Renal cortex interstitium (tissue), 15 donors: Measurements from ENCODE around the gene C15orf62. TPM values are rescaled to one million over a fixed set of nuclear protein-coding genes. Genes with fewer than 3 reads are reported as not detected.

Experiments used
- DNase-seq, 11 donors: peaks; one replicate each; pipeline ENCODE4 v3.0.0-alpha.2; 2013; ENCODE audit warnings: low read depth in 9 of 11, low spot score in 4 of 11; ENCODE audit errors: extremely low read depth in 1 of 11
- long read RNA-seq, 16 experiments: transcript quantifications; one replicate each; lab custom pipeline, GENCODE V29; 2026
- polyA plus RNA-seq, 3 donors: library from polyadenylated mRNA; unstranded; fragments of 120-200 nt; gene quantifications; one replicate each; pipeline ENCODE4 v1.2.1, GENCODE V29; 2013; ENCODE audit not compliant: insufficient read length in 3 of 3

C15orf62 gene, protein sequence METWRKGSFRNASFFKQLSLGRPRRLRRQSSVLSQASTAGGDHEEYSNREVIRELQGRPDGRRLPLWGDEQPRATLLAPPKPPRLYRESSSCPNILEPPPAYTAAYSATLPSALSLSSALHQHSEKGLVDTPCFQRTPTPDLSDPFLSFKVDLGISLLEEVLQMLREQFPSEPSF
- 1 to 10 TPM; 2.1 to 5.2 (median 3.1) TPM for polyA plus RNA-seq
- long read RNA-seq, donor 1, partial matches to known transcripts: 0 of 2 reads
- long read RNA-seq, donor 1, other reads (novel, unspliced or antisense): 0 of 2 reads
- long read RNA-seq, donor 2, partial matches to known transcripts: 0 of 2 reads
- long read RNA-seq, donor 2, other reads (novel, unspliced or antisense): 0 of 2 reads
- long read RNA-seq, donor 3, partial matches to known transcripts: 0 of 2 reads
- long read RNA-seq, donor 3, other reads (novel, unspliced or antisense): 0 of 2 reads
- long read RNA-seq, donor 4, partial matches to known transcripts: 0 of 1 reads
- long read RNA-seq, donor 4, other reads (novel, unspliced or antisense): 0 of 1 reads
- long read RNA-seq, donor 5: 0 reads
- long read RNA-seq, donor 6, partial matches to known transcripts: 0 of 3 reads
- long read RNA-seq, donor 6, other reads (novel, unspliced or antisense): 0 of 3 reads
- long read RNA-seq, donor 7, partial matches to known transcripts: 0 of 2 reads
- long read RNA-seq, donor 7, other reads (novel, unspliced or antisense): 0 of 2 reads
- long read RNA-seq, donor 8: 0 reads
- long read RNA-seq, donor 9, partial matches to known transcripts: 0 of 10 reads
- long read RNA-seq, donor 9, other reads (novel, unspliced or antisense): 7 of 10 reads
- long read RNA-seq, donor 10, partial matches to known transcripts: 8 of 21 reads
- long read RNA-seq, donor 10, other reads (novel, unspliced or antisense): 11 of 21 reads
- long read RNA-seq, donor 11, partial matches to known transcripts: 0 of 1 reads
- long read RNA-seq, donor 11, other reads (novel, unspliced or antisense): 0 of 1 reads
- long read RNA-seq, donor 12, partial matches to known transcripts: 0 of 1 reads
- long read RNA-seq, donor 12, other reads (novel, unspliced or antisense): 0 of 1 reads
- long read RNA-seq, donor 13: 0 reads
- long read RNA-seq, donor 14, partial matches to known transcripts: 0 of 1 reads
- long read RNA-seq, donor 14, other reads (novel, unspliced or antisense): 0 of 1 reads
- long read RNA-seq, donor 15: 0 reads
- long read RNA-seq, donor 16, transcript C15orf62-201 (1 exons, 2,370 nt): major isoform, 5 of 5 reads
- long read RNA-seq, donor 16, partial matches to known transcripts: 0 of 5 reads
- long read RNA-seq, donor 16, other reads (novel, unspliced or antisense): 0 of 5 reads

DNA sequence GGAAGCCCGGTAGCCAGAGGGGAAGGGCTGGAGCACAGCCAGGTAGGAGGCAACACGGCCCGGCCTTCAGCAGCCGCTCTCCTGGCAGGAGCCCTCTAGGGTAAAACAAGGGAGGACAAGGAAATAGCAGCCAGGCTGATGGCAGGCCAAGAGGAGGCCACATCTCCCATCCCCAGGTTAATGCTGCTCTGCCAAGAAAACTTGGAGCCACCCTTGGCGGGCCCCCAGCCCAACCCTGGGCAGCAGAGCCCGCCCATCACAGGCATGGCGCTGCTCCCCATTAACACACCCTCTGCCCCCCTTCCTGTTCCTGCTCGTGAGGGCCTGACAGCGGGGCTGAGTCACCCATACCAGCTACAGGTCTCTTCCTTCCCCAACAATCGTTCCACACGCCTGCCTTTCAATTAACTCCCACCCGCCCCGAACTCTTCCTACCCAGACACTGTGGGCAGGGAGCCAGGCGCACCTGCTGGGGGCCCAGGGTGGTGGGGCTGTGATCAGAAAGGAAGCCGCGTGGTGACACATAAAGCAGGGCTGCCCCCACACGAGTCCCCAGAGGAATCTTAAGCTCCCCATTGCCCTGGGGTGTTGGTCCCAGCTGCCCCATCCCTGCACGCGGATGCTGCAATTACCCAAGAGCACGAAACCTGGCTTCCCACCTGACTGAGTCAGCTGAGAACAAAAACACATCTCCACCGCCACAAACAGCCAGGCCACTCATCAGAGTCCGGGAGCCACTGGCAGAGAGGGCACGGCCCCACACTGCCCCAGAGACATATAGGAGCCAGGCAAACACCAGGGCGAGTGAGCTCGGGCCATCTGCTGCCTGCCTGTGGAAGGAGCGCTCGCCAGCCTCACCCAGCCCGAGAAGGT lies at the start of gene C15orf62:
TSS of gene C15orf62 (plus strand) at position 707 of the 873 bp plus-strand sequence. CDS start 516 bp downstream, outside the sequence.
- DNase-seq: peak in 4 of 11 donors; percentile 63 to 74 (median 69)

- no peak for DNase-seq
Observed at GRCh38 chr15:40721701-40722100, 48.1 kb upstream of the C15orf62 start.

- DNase-seq: no peak
Observed at GRCh38 chr15:40722354-40722753, 47.4 kb upstream of the C15orf62 start.

- no peak for DNase-seq
Observed at GRCh38 chr15:40722934-40723333, 46.8 kb upstream of the C15orf62 start.

DNA sequence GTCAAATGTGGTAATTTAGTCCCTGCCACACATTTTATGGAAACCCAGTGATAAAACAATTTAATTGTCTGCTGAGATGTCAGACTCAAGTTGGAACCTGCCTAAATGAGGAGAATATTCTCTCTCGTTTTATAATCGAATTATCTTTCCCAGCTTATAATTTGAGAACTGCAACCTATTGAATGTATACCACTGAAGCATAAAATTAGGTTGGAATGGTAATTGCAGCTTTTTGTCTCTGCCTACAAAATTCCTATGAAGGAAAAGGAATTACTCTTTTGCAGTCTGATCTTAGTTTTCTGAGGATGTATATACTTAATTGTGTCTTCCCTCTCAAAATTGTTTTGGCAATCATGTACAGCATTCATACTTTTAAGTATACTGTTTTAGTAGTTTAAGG lies 45.9 kb upstream of the C15orf62 start:
- DNase-seq: no peak

DNA sequence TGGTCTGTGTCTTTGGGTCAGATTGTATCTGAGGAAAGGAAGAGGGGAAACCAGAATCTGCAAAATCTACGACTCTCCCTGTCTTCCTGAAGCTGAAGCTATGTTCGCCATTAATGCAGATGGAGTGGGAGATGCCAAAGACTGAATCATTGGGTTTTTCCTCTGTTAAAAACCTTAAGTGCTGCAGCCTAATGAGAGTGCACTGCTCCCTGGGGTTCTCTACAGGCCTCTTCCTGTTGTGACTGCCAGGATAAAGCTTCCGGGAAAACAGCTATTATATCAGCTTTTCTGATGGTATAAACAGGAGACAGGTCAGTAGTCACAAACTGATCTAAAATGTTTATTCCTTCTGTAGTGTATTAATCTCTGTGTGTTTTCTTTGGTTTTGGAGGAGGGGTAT lies 38.7 kb upstream of the C15orf62 start:
- no peak for DNase-seq

- no peak for DNase-seq
Observed at GRCh38 chr15:40736575-40736974, 33.2 kb upstream of the C15orf62 start.

- peak in 1 of 11 donors; percentile 24 for DNase-seq
Observed at GRCh38 chr15:40737048-40737447, 32.7 kb upstream of the C15orf62 start.

DNA sequence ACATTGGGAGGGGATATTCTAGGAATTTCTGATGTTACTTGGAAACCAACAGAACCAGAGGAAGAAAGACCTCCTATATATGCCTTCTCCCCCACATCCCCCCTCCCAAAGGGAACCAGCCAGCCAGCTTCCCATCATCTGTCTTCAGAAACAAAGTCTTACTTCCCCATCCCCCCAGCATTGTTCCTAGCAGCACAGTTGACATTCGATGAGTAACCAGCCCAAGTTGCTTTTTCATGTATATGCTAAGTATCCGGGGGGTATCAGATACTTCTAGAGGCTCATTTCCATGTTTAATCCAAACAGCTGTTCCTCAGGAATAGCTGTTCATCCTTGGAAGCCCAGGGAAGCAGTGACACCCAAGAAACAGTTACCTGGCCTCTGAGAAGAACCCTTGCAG lies 30.7 kb upstream of the C15orf62 start:
- no peak for DNase-seq

- no peak for DNase-seq
Observed at GRCh38 chr15:40739854-40740253, 29.9 kb upstream of the C15orf62 start.

DNA sequence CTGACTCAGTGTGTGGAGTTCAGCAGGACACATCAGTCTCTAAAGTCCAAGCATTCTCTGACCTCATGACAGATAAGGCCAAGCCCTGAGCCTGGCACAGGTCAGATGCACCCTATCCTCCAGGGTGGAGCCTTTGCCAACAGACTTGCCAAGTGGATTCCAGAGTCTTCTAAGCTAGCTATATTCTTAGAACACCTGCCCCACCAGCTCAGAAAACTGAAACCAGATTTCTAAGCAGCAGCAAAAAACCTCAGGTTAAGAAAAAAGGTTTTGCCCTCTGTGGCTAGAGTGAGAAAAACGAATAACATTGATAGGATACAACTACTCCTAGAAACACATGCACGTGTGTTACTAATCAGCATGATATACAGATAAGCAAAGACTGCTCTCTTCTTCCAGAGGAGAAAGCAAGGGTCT lies 26.3 kb upstream of the C15orf62 start:
- no peak for DNase-seq

DNA sequence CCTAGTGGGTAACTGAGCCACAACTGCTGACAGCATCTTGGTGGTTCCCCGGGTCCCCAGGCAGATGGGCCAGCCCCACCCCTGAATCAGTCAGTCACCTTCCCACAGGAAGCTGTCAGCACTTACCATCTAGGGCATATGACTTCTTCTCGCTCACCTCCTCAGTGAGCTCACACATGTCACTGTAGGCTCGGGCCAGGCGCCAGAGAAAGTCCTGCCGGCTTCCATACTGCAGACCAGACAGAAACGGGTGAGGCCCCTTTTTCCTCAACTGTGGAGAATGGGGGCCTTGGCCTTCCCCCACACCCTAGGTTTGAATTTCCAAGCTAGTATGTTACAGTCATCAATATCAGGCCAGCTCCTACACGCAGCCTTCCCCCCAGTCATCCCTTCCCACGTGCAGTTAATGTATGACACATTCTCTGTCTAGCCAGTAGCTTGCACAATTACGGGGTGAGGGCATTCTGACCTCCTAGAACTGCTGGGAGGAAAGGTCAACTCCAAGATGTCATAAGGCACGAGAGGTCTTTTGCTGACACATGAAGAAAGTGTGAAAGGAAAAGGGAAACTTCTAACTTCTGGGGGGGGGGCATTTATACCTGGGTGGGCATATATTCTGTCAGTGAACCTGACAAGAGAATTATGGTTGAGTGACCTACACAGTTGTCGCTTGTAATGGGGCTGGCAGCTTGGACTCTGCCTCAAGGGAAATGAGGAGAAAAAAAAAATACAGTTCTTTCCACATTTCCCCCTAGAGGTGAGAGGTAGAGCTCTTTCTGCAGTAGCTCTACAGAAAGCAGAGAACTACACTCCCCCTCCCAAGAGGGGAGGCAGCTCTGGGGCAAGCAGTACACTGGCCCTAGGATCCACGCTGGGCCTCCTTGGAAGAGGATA lies 25.6 kb upstream of the C15orf62 start:
- no peak for DNase-seq

- DNase-seq: no peak
Observed at GRCh38 chr15:40744815-40745152, 25.0 kb upstream of the C15orf62 start.

DNA sequence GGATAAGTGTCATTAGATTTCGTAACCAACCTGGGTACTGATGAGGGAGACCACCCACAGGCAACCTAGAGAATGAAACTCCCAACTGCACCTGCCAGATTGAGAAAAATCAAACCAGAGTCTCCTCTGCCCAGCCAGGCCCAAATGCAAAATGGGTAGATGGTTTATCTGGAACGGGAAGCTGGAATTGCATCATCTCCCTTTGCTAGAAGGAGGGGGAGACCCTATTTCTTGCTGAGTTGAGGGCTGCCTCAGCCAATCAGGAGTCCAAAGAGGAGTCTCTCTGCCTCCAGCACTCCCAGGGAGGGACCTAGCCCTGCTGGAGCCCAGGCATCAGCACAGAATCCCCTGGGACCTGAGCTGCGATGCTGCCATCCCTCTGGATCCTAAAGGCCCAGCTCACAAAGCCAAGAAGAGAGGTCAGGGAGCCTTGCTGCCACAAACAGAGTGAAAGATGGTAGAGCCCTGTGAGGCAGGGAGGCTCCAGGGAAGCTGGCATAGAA lies 22.8 kb upstream of the C15orf62 start:
- DNase-seq: no peak

DNA sequence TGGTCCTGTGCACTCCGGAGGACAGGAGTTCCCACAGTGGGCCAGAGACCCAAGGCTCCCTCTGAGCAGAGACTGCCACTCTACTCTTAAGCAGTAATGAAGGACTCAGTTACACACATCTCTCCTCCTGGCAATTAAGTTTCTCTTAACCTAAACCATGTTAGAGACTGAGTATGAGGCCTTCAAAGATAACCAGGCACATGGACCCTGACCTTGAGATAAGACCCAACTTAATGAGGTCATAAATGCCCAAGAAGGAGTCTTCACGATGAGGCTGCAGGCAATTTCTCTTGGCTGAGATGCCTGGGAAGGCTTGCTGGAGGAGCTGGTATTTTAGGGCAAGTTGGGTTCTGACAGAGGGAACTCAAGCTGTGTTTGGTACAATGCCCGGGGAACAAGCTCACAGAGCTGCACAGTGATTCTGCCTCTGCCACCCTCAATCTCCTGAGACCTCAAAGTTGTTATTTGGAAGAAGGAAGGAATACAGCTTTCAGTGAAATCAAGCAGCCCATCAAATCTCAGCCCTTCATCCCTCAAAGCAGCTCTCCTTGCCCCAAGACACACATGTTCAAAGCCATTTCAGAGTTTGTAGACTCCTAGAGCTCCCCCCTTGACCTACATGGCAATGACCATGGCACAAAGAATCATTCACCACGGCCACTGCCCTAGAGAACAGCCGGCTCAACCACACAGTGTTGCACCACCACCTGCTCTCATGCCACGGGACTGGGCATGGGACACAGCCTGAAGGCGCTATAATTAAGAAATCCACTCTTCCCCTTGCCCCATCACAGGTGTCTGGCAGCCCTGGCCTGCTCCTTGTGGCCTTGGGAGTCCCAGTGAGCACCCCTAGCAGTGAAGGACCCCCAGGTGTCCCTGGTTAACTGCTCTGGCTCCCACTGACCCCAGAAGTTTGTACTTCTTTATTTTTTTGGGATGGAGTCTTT lies 21.8 kb upstream of the C15orf62 start:
- no peak for DNase-seq

DNA sequence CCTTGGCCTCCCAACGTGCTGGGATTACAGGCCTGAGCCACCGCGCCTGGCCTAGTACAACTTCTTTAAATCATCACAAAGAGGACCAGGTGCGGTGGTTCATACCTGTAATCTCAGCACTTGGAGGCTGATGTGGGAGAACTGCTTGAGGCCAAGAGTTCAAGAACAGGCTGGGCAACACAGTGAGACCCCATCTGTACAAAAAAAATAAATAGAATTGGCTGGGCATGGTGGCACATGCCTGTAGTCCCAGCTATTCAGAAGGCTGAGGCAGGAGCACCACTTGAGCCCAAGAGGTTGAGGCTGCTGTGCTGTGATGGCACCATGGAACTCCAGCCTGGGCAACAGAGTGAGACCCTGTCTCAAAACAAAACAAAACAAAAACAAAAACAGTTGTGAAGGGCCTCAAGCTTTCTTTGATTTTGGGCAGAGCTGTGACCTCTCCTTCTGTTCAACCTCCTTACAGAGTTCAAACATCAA lies 20.6 kb upstream of the C15orf62 start:
- no peak for DNase-seq
